ENCODE data around the gene CD302.
"Not testable (repeated sequence)": the region's sequence is repeated elsewhere in the genome, so short reads cannot be mapped to it uniquely, and the experiment has no call there.

CD302 gene

GRCh38 chr2:159748089-159748488 is 49.9 kb downstream of the CD302 start:
- Histone ChIP-seq H3K4me3 (ENCODE audit: low read depth in 1 of 2, low read length in 2 of 2) (no peak overlapping the region), H3K27me3 (ENCODE audit: low read depth, low read length) (no peaks in the 10 kb centered on the region), H3K27ac (ENCODE audit: low read length) (no peak overlapping the region), H3K9me3 (ENCODE audit: control insufficient read depth in 1 of 2, low read length in 2 of 2) (no peaks in the 10 kb centered on the region), H3K36me3 (ENCODE audit: control insufficient read depth in 1 of 2, insufficient read depth in 2 of 2, low read length in 2 of 2) (peaks cover 40 to 50% of the 10 kb centered on the region in 2 donors), H3K4me1 (ENCODE audit: control insufficient read depth in 1 of 2, insufficient read depth in 2 of 2, low read length in 2 of 2) (peaks cover 0 to 5% of the 10 kb centered on the region in 2 donors)

- H3K36me3 ChIP-seq (ENCODE audit: control insufficient read depth in 1 of 2, insufficient read depth in 2 of 2, low read length in 2 of 2), result peaks cover 31 to 43% of the 10 kb centered on the region in 2 donors
- H3K9me3 ChIP-seq (ENCODE audit: control insufficient read depth in 1 of 2, low read length in 2 of 2); H3K27ac ChIP-seq (ENCODE audit: low read length); H3K4me3 ChIP-seq (ENCODE audit: low read depth in 1 of 2, low read length in 2 of 2); H3K27me3 ChIP-seq (ENCODE audit: low read depth, low read length); H3K4me1 ChIP-seq (ENCODE audit: control insufficient read depth in 1 of 2, insufficient read depth in 2 of 2, low read length in 2 of 2): not testable (repeated sequence)
Observed at GRCh38 chr2:159745237-159745636, 52.8 kb downstream of the CD302 start.

DNA sequence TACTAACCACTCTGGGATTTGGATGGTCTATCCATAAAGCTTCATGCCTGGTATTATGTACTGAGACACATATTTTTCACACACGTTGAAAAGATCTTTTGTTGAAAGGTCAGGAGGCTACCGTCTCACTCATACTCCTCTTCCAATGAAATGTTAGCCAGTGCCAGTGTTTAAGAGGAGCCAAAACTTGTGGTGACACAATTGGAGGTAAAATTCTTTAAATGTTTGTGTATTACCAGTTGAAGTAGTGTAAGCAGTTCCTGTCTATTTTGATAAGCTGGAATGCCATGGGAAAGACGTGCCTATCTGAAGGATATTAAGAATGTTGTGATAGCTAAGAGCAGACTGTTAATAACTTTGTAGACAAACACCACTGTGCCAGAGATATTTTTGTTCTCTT is 53.6 kb downstream of the CD302 start:
- Histone ChIP-seq H3K4me1 (ENCODE audit: control insufficient read depth in 1 of 2, insufficient read depth in 2 of 2, low read length in 2 of 2) (no peaks in the 10 kb centered on the region), H3K4me3 (ENCODE audit: low read depth in 1 of 2, low read length in 2 of 2) (no peak overlapping the region), H3K27ac (ENCODE audit: low read length) (no peak overlapping the region), H3K36me3 (ENCODE audit: control insufficient read depth in 1 of 2, insufficient read depth in 2 of 2, low read length in 2 of 2) (peaks cover 32 to 40% of the 10 kb centered on the region in 2 donors), H3K27me3 (ENCODE audit: low read depth, low read length) (no peaks in the 10 kb centered on the region), H3K9me3 (ENCODE audit: control insufficient read depth in 1 of 2, low read length in 2 of 2) (no peaks in the 10 kb centered on the region)

DNA sequence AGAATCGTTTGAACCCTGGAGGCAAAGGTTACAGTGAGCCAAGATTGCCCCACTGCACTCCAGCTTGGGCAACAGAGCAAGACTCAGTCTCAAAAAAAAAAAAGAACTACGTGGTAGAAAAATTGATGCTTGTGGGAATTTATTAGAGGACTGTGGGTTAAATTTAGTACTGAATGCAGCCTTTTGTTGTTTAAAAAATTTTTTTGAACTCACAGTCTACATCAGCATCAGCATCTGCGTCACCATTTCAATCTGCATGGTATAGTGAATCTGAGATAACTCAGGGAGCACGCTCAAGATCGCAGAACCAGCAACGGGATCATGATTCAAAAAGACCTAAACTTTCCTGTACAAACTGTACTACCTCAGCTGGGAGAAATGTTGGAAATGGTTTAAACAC is 55.2 kb downstream of the CD302 start:
- Histone ChIP-seq H3K36me3 (ENCODE audit: control insufficient read depth in 1 of 2, insufficient read depth in 2 of 2, low read length in 2 of 2) (peaks cover 29 to 41% of the 10 kb centered on the region in 2 donors), H3K4me3 (ENCODE audit: low read depth in 1 of 2, low read length in 2 of 2) (no peak overlapping the region), H3K9me3 (ENCODE audit: control insufficient read depth in 1 of 2, low read length in 2 of 2) (no peaks in the 10 kb centered on the region), H3K27ac (ENCODE audit: low read length) (no peak overlapping the region), H3K4me1 (ENCODE audit: control insufficient read depth in 1 of 2, insufficient read depth in 2 of 2, low read length in 2 of 2) (no peaks in the 10 kb centered on the region), H3K27me3 (ENCODE audit: low read depth, low read length) (no peaks in the 10 kb centered on the region)

DNA sequence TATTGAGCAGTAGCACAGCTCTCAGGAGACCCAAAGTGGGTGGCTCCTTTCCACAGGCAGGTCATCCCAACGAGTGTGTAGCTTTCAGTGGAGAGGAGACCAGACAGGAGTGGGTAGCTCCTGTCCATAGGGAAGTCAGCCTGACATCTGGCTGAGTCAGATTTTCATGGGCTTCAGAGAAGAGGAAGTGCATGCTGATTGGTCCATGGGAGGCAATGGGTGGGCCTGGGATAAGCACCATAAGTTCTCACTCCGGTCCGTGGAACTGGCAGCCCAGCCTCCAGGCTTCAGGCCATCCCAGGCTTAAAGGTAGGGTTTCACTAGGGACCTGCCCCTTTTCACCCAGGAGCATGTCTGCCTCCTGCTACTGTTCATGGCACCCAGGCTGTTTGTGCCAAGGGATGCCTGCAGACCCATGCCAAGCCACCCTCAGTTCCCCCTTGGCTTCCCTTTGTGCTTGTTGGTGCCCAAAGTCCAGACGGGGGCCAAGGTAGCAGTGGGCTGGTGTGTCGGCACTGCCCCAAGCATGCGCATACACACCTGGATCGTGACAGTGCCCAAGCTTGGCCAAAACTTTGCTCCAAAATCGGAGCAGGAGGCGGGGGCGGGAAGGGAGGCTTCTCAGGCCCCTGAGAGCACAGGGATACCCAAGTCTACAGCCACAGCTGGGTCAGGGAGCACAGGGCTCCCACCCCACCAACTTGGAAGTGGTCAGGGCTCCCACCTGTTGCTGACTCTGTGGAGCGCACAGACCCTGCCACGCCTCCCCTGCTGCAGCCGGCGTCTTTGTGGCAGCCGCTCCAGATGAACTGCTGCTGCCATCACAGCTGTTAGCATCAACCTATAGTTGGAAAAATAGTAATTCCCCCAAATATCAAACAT is 59.3 kb downstream of the CD302 start:
- no peak overlapping the region for H3K27ac ChIP-seq (ENCODE audit: low read length)
- peaks cover 24 to 28% of the 10 kb centered on the region in 2 donors for H3K36me3 ChIP-seq (ENCODE audit: control insufficient read depth in 1 of 2, insufficient read depth in 2 of 2, low read length in 2 of 2)
- H3K27me3 ChIP-seq (ENCODE audit: low read depth, low read length), result no peaks in the 10 kb centered on the region
- H3K4me3 ChIP-seq (ENCODE audit: low read depth in 1 of 2, low read length in 2 of 2), result no peak overlapping the region
- H3K4me1 ChIP-seq (ENCODE audit: control insufficient read depth in 1 of 2, insufficient read depth in 2 of 2, low read length in 2 of 2), result no peaks in the 10 kb centered on the region
- H3K9me3 ChIP-seq (ENCODE audit: control insufficient read depth in 1 of 2, low read length in 2 of 2), result no peaks in the 10 kb centered on the region

- no peaks in the 10 kb centered on the region for H3K4me1 ChIP-seq (ENCODE audit: control insufficient read depth in 1 of 2, insufficient read depth in 2 of 2, low read length in 2 of 2)
- H3K27ac ChIP-seq (ENCODE audit: low read length), result no peak overlapping the region
- H3K9me3 ChIP-seq (ENCODE audit: control insufficient read depth in 1 of 2, low read length in 2 of 2), result no peaks in the 10 kb centered on the region
- no peaks in the 10 kb centered on the region for H3K27me3 ChIP-seq (ENCODE audit: low read depth, low read length)
- peaks cover 21 to 26% of the 10 kb centered on the region in 2 donors for H3K36me3 ChIP-seq (ENCODE audit: control insufficient read depth in 1 of 2, insufficient read depth in 2 of 2, low read length in 2 of 2)
- no peak overlapping the region for H3K4me3 ChIP-seq (ENCODE audit: low read depth in 1 of 2, low read length in 2 of 2)
Observed at GRCh38 chr2:159737917-159738296, 60.1 kb downstream of the CD302 start.

- Histone ChIP-seq H3K4me3 (ENCODE audit: low read depth in 1 of 2, low read length in 2 of 2) (no peak overlapping the region), H3K9me3 (ENCODE audit: control insufficient read depth in 1 of 2, low read length in 2 of 2) (no peaks in the 10 kb centered on the region), H3K36me3 (ENCODE audit: control insufficient read depth in 1 of 2, insufficient read depth in 2 of 2, low read length in 2 of 2) (peaks cover 20 to 25% of the 10 kb centered on the region in 2 donors), H3K4me1 (ENCODE audit: control insufficient read depth in 1 of 2, insufficient read depth in 2 of 2, low read length in 2 of 2) (no peaks in the 10 kb centered on the region), H3K27ac (ENCODE audit: low read length) (no peak overlapping the region), H3K27me3 (ENCODE audit: low read depth, low read length) (no peaks in the 10 kb centered on the region)
Observed at GRCh38 chr2:159737292-159737916, 60.6 kb downstream of the CD302 start.

GRCh38 chr2:159736048-159736447 is 62.0 kb downstream of the CD302 start:
- Histone ChIP-seq H3K27me3 (ENCODE audit: low read depth, low read length) (no peaks in the 10 kb centered on the region), H3K4me3 (ENCODE audit: low read depth in 1 of 2, low read length in 2 of 2) (no peak overlapping the region), H3K36me3 (ENCODE audit: control insufficient read depth in 1 of 2, insufficient read depth in 2 of 2, low read length in 2 of 2) (peaks cover 23 to 25% of the 10 kb centered on the region in 2 donors), H3K27ac (ENCODE audit: low read length) (no peak overlapping the region), H3K9me3 (ENCODE audit: control insufficient read depth in 1 of 2, low read length in 2 of 2) (no peaks in the 10 kb centered on the region), H3K4me1 (ENCODE audit: control insufficient read depth in 1 of 2, insufficient read depth in 2 of 2, low read length in 2 of 2) (no peaks in the 10 kb centered on the region)

- no peaks in the 10 kb centered on the region for H3K9me3 ChIP-seq (ENCODE audit: control insufficient read depth in 1 of 2, low read length in 2 of 2)
- H3K4me3 ChIP-seq (ENCODE audit: low read depth in 1 of 2, low read length in 2 of 2), result no peak overlapping the region
- H3K4me1 ChIP-seq (ENCODE audit: control insufficient read depth in 1 of 2, insufficient read depth in 2 of 2, low read length in 2 of 2), result no peaks in the 10 kb centered on the region
- no peaks in the 10 kb centered on the region for H3K27me3 ChIP-seq (ENCODE audit: low read depth, low read length)
- H3K36me3 ChIP-seq (ENCODE audit: control insufficient read depth in 1 of 2, insufficient read depth in 2 of 2, low read length in 2 of 2), result peaks cover 23 to 29% of the 10 kb centered on the region in 2 donors
- no peak overlapping the region for H3K27ac ChIP-seq (ENCODE audit: low read length)
Observed at GRCh38 chr2:159735648-159736047, 62.4 kb downstream of the CD302 start.

DNA sequence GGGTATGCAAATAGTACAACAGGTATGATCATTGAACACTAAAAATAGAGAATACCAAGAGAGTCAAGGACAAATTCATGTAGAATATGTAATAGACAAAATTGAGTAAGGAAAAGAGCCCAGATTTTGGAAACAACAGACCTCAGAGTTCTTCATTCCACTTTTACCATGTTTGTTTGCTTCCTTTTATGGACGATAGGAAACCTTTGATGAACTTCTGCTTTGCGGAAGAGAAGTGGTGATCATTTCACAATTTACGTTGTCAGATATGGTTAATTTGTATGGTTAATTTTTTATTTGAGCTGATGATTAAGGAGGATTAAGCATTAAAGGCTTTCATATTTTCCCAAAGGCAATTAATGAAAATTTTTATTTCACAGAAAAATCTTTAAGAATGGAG is 69.4 kb downstream of the CD302 start:
- H3K9me3 ChIP-seq (ENCODE audit: control insufficient read depth in 1 of 2, low read length in 2 of 2), result no peaks in the 10 kb centered on the region
- H3K4me1 ChIP-seq (ENCODE audit: control insufficient read depth in 1 of 2, insufficient read depth in 2 of 2, low read length in 2 of 2), result no peaks in the 10 kb centered on the region
- peaks cover 7 to 26% of the 10 kb centered on the region in 2 donors for H3K36me3 ChIP-seq (ENCODE audit: control insufficient read depth in 1 of 2, insufficient read depth in 2 of 2, low read length in 2 of 2)
- H3K4me3 ChIP-seq (ENCODE audit: low read depth in 1 of 2, low read length in 2 of 2), result no peak overlapping the region
- H3K27me3 ChIP-seq (ENCODE audit: low read depth, low read length), result no peaks in the 10 kb centered on the region
- H3K27ac ChIP-seq (ENCODE audit: low read length), result no peak overlapping the region

DNA sequence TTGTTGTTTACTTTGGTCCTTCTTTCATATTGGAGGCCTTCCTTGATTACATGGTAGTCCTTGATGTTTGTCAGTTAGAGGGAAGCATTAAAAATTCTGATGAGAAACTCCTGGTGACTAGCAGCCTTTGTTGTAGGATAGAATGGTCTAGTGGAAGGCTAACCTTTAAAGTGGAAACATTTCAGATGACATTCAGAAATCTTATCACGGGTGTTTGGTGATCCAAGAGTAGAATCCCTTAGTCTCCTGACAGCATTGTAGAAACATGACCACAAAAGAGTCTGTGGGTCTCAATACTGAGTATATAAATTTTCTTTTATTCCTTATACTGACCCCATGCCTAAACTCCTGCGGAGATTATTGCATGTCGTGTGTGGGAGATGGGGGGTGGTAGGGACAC is 72.3 kb downstream of the CD302 start:
- Histone ChIP-seq H3K27ac (ENCODE audit: low read length) (no peak overlapping the region), H3K4me3 (ENCODE audit: low read depth in 1 of 2, low read length in 2 of 2) (no peak overlapping the region), H3K36me3 (ENCODE audit: control insufficient read depth in 1 of 2, insufficient read depth in 2 of 2, low read length in 2 of 2) (peaks cover 5 to 19% of the 10 kb centered on the region in 2 donors), H3K27me3 (ENCODE audit: low read depth, low read length) (no peaks in the 10 kb centered on the region), H3K4me1 (ENCODE audit: control insufficient read depth in 1 of 2, insufficient read depth in 2 of 2, low read length in 2 of 2) (peaks cover 0 to 18% of the 10 kb centered on the region in 2 donors), H3K9me3 (ENCODE audit: control insufficient read depth in 1 of 2, low read length in 2 of 2) (no peaks in the 10 kb centered on the region)
